WERI-Rb-1 (cell line): ENCODE data around the gene STK11.

Experiments
- DNase-seq: peaks from one replicate; pipeline ENCODE4 v3.0.0-alpha.2; 2020
- H3K27ac ChIP-seq: fragments of 250-450 bp; sonication (Bioruptor Pico); 2 replicates; pipeline ENCODE4 v1.5.1; 2020; ENCODE audit warnings: mild to moderate bottlenecking, moderate library complexity
- H3K27me3 ChIP-seq: fragments of 250-450 bp; sonication (Bioruptor Pico); 2 replicates; pipeline ENCODE4 v1.5.1; 2021; ENCODE audit warnings: mild to moderate bottlenecking, low read depth, moderate library complexity; ENCODE audit not compliant: insufficient read depth, severe bottlenecking
- H3K36me3 ChIP-seq: fragments of 250-450 bp; sonication (Bioruptor Pico); 2 replicates; pipeline ENCODE4 v1.5.1; 2020; ENCODE audit warnings: mild to moderate bottlenecking, moderate library complexity
- H3K4me3 ChIP-seq: 2 replicates; pipeline ENCODE4 v1.5.1; 2011; ENCODE audit warnings: low read depth, mild to moderate bottlenecking, control low read depth, low read length
- H3K9me3 ChIP-seq: fragments of 250-450 bp; sonication (Bioruptor Pico); 2 replicates; pipeline ENCODE4 v1.5.1; 2021; ENCODE audit warnings: mild to moderate bottlenecking, moderate library complexity; ENCODE audit not compliant: severe bottlenecking
- CTCF ChIP-seq: IDR thresholded peaks from 2 replicates; pipeline ENCODE4 v1.5.1; 2011; ENCODE audit warnings: low read depth, mild to moderate bottlenecking, control low read depth, inconsistent platforms, low read length

The STK11 gene

GRCh38 chr19:1237754-1238368, 32.3 kb downstream of the STK11 start, which contains the start of gene CBARP:
Gene CBARP, minus strand, starts transcription at chr19:1238005. Its CDS starts 1,905 bp downstream, at chr19:1236100.
- DNase-seq = no peak
- Histone ChIP-seq H3K4me3 (peak within 1 kb of the TSS; percentile 80), H3K9me3 (no peaks in the 10 kb centered on the region), H3K27ac (no peak within 1 kb of the TSS), H3K36me3 (peaks cover 8% of the 10 kb centered on the region), H3K27me3 (no peaks in the 10 kb centered on the region)
- TF ChIP-seq CTCF = no peak

- TF ChIP-seq CTCF = no peak
- H3K36me3 ChIP-seq = peaks cover 16% of the 10 kb centered on the region
- H3K4me3 ChIP-seq = peak overlapping the region; percentile 38
- H3K27me3 ChIP-seq = no peaks in the 10 kb centered on the region
- H3K27ac ChIP-seq = no peak overlapping the region
- no peak for DNase-seq
- no peaks in the 10 kb centered on the region for H3K9me3 ChIP-seq
These were observed 33.1 kb downstream of the STK11 start for GRCh38 chr19:1238369-1239303.

GRCh38 chr19:1239420-1239795, 33.8 kb downstream of the STK11 start:
- Histone ChIP-seq H3K27ac (no peak overlapping the region; the same call in 1 of the 2 replicates), H3K36me3 (peaks cover 20% of the 10 kb centered on the region), H3K9me3 (no peaks in the 10 kb centered on the region), H3K4me3 (peak overlapping the region; percentile 55), H3K27me3 (no peaks in the 10 kb centered on the region)
- no peak for TF ChIP-seq CTCF
- DNase-seq = no peak

- H3K4me3 ChIP-seq = peak overlapping the region; percentile 55
These were observed 34.5 kb downstream of the STK11 start for GRCh38 chr19:1239796-1240737.

More at GRCh38 chr19:1239796-1240737, 34.5 kb downstream of the STK11 start:
- H3K9me3 ChIP-seq = no peaks in the 10 kb centered on the region
- DNase-seq = peak; percentile 91
- peaks cover 20% of the 10 kb centered on the region for H3K36me3 ChIP-seq
- no peaks in the 10 kb centered on the region for H3K27me3 ChIP-seq
- TF ChIP-seq CTCF = peak; percentile 92
- H3K27ac ChIP-seq = peak overlapping the region; percentile 78
